Stimulated activated CD4-positive, alpha-beta T cell treated with anti-CD3 and anti-CD28 coated beads, Interleukin-1b, Interleukin-23, amount 100 ng/mL, for 24 hours (primary cell): ENCODE measurements around the gene PDZD2.
"Not testable (repeated sequence)": the region's sequence is repeated elsewhere in the genome, so short reads cannot be mapped to it uniquely, and the experiment has no call there.

Experiments
- DNase-seq, 4 experiments: peaks; one replicate each; pipeline ENCODE4 v3.0.0-alpha.2; 2020; ENCODE audit warnings: low read depth in 4 of 4, low spot score in 1 of 4

PDZD2 gene

GRCh38 chr5:32094691-32095090, 455.8 kb downstream of the PDZD2 start:
- DNase-seq, result no peak

GRCh38 chr5:32095261-32095671, 456.3 kb downstream of the PDZD2 start:
- no peak for DNase-seq

- no peak for DNase-seq
These were observed 458.1 kb downstream of the PDZD2 start for GRCh38 chr5:32096891-32097595.

GRCh38 chr5:32098291-32098690, 459.4 kb downstream of the PDZD2 start:
- no peak for DNase-seq

- no peak for DNase-seq
These were observed 460.0 kb downstream of the PDZD2 start for GRCh38 chr5:32098890-32099310.

- no peak for DNase-seq
These were observed 460.6 kb downstream of the PDZD2 start for GRCh38 chr5:32099486-32100035.

GRCh38 chr5:32100230-32100629, 461.3 kb downstream of the PDZD2 start:
- DNase-seq, result no peak

DNA sequence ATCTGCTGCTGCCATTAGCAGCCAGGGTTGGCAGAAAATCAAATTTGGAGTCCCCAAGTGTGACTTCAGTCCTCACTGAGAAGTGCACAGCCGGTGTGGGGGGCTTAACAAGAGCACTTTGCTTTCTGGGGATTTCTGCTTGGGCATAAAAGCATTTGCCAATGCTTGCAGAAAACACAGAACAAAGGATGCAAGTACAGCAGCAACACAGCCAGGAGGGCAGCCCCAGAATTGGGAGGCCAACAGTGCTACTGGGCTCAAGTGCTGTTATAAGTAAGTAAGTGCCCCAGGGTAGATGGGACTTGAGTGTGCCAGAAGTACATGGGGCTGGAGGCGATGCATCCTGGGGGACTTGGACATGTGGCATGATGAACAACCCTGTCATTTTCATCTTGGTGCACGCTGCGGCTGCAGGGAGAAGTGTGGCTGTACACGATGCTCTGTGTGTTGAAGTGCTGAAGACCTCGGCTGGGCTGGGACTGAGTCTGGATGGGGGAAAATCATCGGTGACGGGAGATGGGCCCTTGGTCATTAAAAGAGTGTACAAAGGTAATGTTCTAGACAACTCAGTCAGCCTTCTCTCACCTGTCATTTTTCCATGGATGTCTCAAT, 461.9 kb downstream of the PDZD2 start:
- DNase-seq, result no peak

- no peak for DNase-seq
These were observed 463.5 kb downstream of the PDZD2 start for GRCh38 chr5:32102254-32102986.

DNA sequence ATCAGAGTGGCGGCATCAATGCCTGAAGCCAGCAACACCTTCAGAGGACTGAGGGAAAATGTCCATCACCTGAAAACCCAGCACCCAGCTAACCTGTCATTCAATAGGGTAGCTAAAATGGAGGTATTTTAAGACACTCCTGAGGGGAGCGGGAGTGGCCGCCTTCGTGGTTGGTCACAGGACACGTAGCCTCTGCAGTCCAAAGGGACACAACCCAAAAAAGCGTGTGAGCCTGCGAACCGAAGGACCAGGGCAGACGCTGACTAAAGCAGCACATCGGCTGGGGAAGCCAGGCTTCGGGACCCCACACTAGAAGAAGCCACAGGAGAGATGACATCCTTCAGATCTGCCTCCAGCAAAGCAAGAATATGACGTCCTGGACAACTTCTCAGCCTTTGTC, 464.6 kb downstream of the PDZD2 start:
- DNase-seq, result no peak

- no peak for DNase-seq
These were observed 468.4 kb downstream of the PDZD2 start for GRCh38 chr5:32107291-32107690.

- DNase-seq, result no peak
These were observed 469.2 kb downstream of the PDZD2 start for GRCh38 chr5:32108167-32108566.

- DNase-seq, result no peak
These were observed 470.3 kb downstream of the PDZD2 start for GRCh38 chr5:32109236-32109635.

GRCh38 chr5:32110111-32110696, 471.3 kb downstream of the PDZD2 start:
- DNase-seq, result no peak

GRCh38 chr5:32115985-32116384, 477.1 kb downstream of the PDZD2 start:
- DNase-seq, result no peak

- DNase-seq, result no peak
These were observed 477.8 kb downstream of the PDZD2 start for GRCh38 chr5:32116574-32117313.

DNA sequence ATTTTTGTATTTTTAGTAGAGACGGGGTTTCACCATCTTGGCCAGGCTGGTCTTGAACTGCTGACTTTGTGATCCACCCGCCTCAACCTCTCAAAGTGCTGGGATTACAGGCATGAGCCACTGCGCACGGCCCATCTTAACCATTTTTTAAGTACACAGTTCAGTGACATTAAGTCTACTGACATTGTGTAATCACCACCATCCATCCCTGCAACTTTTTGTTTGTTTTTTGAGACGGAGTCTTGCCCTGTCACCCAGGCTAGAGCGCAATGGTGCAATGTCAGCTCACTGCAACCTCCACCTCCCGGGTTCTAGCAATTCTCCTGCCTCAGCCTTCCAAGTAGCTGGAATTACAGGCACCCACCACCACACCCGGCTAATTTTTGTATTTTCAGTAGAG, 480.0 kb downstream of the PDZD2 start:
- DNase-seq, result not testable (repeated sequence)

- no peak for DNase-seq
These were observed 484.3 kb downstream of the PDZD2 start for GRCh38 chr5:32123058-32123805.

- no peak for DNase-seq
These were observed 485.2 kb downstream of the PDZD2 start for GRCh38 chr5:32123889-32124676.
